SIG-M5 (cell line): Measurements from ENCODE around the gene GALNT11.
"Not testable (repeated sequence)": the region's sequence is repeated elsewhere in the genome, so short reads cannot be mapped to it uniquely, and the experiment has no call there.

Experiments used
- DNase-seq: peaks from one replicate; lab custom pipeline; 2025; lab: John Stamatoyannopoulos, UW

The GALNT11 gene

DNA sequence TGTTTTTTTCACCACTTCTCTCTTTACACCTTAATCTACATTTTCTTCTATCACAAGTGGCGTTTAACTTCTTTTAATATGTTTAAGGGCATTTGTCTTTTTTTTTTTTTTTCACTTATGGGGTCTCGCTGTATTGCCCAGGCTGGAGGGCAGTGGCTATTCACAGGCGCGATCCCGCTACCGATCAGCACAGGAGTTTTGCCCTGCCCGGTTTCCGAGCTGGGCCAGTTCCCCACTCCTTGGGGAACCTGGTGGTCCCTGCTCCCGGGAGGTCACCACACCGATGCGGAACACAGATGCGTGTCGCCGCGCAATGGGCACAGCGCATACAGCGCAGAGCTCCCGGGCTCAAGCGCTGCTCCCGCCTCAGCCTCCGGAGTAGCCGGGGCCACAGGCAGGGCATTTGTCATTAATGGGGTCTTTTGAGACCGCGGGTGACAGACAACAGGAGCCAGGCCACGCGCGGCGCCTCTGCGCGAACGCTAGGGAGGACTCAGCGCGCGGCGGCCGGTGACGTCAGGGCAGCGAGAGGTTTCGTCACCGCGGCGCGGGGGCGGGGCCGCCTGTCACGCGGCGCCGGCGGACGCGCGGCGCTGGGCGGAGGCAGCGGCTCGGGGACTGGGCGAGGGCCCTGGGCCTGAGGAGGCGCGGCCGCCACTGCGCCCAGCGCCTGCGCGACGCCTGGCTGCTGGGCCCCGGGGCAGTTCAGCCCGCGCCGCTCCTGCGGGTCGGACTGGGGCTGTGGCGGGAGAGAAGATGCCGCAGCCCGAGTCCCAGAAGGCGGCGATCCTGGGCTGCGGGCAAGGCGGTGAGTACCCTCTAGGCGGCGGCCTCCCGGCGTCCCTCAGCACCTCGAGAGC is at the start of gene GALNT11:
TSS of gene GALNT11 (plus strand) at position 598 of the 860 bp plus-strand sequence. CDS start 68,554 bp downstream, outside the sequence.
- DNase-seq, result no peak

- no peak for DNase-seq
These were observed 46.9 kb upstream of the GALNT11 start for GRCh38 chr7:151978616-151979015.

DNA sequence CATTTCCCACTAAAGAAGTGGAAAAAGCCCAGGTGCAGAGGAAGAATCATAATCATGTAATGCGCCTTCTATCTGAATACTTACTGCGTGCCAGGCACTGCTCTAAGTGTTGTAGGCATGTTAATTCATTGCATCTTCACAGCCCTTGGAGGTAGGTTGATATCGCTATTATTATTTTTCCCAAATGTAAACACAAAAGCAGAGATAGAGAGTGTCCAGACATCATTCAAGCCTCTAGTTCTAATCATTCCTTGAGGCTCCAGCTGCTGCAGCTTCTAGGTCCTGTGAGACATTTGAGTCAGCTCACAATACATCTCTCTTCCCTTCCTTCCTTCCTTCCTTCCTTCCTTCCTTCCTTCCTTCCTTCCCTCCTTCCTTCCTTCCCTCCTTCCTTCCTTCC is 44.3 kb upstream of the GALNT11 start:
- no peak for DNase-seq

DNA sequence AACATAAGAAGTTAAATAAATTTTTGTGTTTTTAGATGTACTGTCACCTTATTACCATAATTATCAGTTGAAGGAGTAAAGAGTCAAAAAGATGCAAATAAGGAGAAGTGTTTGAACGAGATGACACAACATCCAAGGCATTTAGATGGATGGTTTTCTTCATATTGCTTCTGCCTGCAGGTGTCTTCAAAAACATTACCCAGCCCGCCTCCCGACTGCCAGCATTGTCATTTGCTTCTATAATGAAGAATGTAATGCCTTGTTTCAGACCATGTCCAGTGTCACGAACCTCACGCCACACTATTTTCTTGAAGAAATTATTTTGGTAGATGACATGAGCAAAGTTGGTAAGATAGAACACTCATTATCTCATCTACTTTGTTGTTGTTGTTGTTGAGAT is 42.7 kb upstream of the GALNT11 start:
- DNase-seq, result no peak

DNA sequence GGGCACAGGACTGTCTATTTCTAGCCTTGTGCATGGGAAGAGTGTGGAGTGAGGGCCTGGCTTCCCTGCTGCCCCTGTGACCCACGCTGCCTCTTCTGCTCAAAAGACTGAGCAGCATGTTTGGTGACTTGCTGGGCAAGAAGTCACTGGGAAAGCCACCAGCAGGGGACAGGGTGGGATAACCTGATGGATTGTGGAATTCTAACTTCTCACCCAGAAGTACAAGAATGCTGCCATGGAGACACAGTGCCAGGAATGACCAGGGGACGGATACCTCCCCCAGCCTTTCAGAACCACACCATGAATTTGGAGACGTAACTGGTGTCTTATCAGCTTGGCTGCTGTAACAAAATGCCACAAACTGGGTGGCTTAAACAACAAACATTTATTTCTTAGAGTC is 40.9 kb upstream of the GALNT11 start:
- no peak for DNase-seq

- DNase-seq, result no peak
These were observed 37.5 kb upstream of the GALNT11 start for GRCh38 chr7:151987748-151988529.

DNA sequence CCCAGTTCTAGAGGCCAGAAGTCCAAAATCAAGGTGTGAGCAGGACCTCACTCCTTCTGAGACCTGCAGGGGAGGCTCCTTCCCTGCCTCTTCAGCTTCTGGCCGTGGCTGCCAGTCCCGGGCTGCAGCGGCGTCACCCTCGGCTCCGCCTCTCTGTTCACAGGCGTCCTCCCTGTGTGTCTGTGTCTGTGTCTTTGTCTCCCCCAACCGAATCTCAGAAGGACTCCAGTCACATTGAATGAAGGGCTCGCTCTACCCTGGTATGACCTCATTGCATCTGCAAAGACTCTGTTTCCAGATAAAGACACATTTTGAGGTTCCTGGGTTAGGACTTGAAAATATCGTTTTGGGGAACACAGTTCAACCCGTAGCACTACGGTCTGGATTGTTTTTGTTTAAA is 33.1 kb upstream of the GALNT11 start:
- no peak for DNase-seq

DNA sequence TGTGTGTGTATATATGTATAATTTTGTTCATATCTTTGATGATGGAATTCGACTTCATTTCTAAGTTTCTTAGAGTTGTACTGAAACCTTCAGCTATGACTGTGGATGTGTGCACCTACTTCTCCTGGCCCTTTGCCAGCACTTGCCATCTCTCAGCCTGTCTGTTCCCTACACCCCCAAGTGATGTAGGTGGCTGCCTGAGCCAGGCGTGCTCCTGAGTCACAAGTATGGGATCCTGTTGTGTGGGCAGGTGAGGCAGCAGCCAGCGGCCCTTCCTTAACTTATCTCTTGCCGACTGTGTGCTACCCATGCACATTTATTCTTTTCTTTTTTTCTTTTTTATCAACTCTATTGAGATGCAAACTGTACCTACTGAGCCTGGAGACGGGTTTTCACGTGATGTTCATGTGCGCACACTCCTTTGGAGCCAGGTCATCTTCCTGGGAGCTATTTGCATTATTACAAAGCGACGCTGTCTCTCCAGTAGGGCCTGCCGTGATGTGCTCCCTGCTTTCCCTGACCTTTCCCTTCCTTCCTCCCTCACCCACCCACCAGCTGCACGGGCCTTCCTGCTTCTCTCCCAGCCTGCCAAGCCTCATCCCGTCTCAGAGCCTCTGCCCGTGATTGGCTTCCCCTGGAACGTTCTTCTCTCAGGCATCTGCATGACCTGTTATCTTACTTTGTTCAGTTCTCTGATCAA is 31.3 kb upstream of the GALNT11 start:
- no peak for DNase-seq

GRCh38 chr7:151999424-152000090 is 25.9 kb upstream of the GALNT11 start:
- DNase-seq, result no peak

DNA sequence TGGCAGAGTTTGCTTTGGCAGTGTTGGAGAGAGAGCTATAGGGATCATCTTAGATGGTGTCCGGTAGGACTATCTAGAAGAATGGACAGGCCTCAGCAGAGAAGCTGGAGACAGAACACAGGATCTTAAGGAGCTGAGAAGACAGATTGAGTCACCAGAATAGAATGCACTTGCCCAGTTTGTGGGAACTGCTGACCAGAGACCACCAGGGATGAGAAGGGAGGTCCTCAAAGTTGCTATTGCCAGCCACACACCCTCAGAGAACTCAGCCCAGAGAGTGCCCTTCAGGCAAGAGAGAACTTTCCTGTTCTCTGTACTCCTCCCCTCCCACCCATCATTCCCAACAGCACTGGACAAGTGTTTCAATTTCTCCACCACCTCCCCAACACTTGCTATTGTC is 25.3 kb upstream of the GALNT11 start:
- no peak for DNase-seq

GRCh38 chr7:152006336-152006735 is 19.1 kb upstream of the GALNT11 start:
- DNase-seq, result no peak

GRCh38 chr7:152011860-152012259 is 13.6 kb upstream of the GALNT11 start:
- DNase-seq, result no peak

DNA sequence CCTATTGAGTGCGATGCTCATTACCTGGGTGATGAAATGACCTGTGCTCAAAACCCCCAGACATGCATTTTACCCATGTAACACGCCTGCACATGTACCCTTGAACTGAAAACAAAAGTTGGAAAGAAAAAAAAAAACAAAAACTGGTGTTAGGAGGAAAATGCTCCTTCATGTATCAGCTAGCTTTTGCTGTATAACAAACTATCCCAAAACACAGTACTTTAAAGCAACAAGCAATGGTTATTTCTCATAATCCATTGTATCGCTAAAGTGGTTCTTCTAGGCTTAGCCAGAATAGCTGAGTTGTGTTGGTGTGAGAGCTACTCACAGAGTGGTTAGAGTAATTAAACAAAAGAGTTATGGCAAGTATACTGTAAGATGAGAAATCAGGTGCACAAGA is 12.2 kb upstream of the GALNT11 start:
- no peak for DNase-seq

DNA sequence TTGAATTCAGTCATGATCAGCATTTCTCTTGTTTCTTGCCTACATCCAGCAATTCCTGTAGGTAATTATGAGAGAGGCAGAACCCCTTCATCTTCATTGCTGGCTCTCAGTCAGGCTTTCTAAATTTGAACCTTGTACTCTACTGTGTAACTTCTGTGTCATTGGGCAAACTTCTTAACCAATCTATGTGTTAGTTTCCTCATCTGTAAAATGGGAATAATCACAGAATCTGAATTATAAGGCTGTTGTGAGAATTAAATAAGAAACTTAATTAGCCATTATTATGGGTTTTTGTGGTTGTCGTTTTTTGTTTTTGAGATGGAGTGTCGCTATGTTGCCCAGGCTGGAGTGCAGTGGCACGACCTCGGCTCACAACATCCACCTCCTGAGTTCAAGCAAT is 11.5 kb upstream of the GALNT11 start:
- no peak for DNase-seq

GRCh38 chr7:152014722-152015121 is 10.8 kb upstream of the GALNT11 start:
- no peak for DNase-seq

GRCh38 chr7:152015600-152015999 is 9.9 kb upstream of the GALNT11 start:
- no peak for DNase-seq

DNA sequence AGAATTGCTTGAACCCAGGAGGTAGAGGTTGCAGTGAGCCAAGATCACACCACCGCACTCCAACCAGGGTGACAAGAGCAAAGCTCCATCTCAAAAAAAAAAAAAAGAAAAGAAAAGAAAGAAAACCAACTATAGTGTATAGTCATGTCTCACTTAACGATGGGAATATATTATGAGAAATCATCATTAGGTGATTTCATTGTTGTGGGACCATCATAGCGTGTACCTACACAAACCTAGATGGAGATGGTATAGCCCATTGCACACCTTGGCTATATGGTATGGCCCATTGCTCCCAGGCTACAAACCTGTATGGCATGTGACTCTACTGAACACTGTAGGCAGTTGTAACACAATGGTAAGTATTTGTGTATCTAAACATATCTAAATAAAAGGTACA is 8.5 kb upstream of the GALNT11 start:
- no peak for DNase-seq

- DNase-seq, result not testable (repeated sequence)
These were observed 7.8 kb upstream of the GALNT11 start for GRCh38 chr7:152017683-152018082.

DNA sequence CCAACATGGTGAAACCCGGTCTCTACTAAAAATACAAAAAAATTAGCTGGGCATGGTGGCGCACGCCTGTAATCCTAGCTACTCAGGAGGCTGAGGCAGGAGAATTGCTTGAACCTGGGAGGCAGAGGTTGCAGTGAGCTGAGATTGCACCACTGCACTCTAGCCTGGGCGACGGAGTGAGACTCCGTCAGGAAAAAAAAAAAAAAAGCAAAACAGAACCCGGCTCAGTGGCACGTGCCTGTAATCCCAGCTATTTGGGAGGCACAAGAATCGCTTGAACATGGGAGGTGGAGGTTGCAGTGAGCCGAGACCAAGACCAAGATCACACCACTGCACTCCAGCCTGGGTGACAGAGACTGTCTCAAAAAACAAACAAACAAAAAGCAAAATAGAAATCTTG is 3.7 kb upstream of the GALNT11 start:
- DNase-seq, result not testable (repeated sequence)

GRCh38 chr7:152025937-152026890 is 740 bp downstream of the GALNT11 start:
- DNase-seq, result no peak
